Naive B cell (primary cell): ENCODE measurements around the gene MRPL20. TPM values are rescaled to one million over a fixed set of nuclear protein-coding genes. Genes with fewer than 3 reads are reported as not detected.

ENCODE experiments used
- ATAC-seq, 2 donors: fragments of 150-1000 bp; cut with Tn5 transposase; 2 replicates each; pipeline ENCODE4 v1.10.0; 2021; ENCODE audit warnings: low read depth in 2 of 2, mild to moderate bottlenecking in 2 of 2, moderate library complexity in 2 of 2
- DNase-seq: peaks from one replicate; pipeline ENCODE4 v3.0.0; 2022
- H3K27ac Mint-ChIP-seq, 6 donors: one replicate each; pipeline ENCODE4 v1.8.0; 2020 to 2022; ENCODE audit warnings: mild to moderate bottlenecking in 6 of 6, mixed read lengths in 6 of 6, moderate library complexity in 5 of 6, inconsistent platforms in 2 of 6
- H3K27me3 Mint-ChIP-seq, 3 donors: one replicate each; pipeline ENCODE4 v1.8.0; 2021 to 2022; ENCODE audit warnings: mixed read lengths in 3 of 3, mild to moderate bottlenecking in 1 of 3
- H3K36me3 Mint-ChIP-seq, 2 donors: one replicate each; pipeline ENCODE4 v1.8.0; 2020 to 2022; ENCODE audit warnings: mixed read lengths in 2 of 2, inconsistent platforms in 1 of 2, mild to moderate bottlenecking in 1 of 2
- H3K4me1 Mint-ChIP-seq, 3 donors: one replicate each; pipeline ENCODE4 v1.8.0; 2020 to 2022; ENCODE audit warnings: mixed read lengths in 3 of 3, inconsistent platforms in 1 of 3, mild to moderate bottlenecking in 1 of 3, moderate library complexity in 1 of 3
- H3K4me3 Mint-ChIP-seq, 8 donors: one replicate each; pipeline ENCODE4 v1.8.0; 2020 to 2022; ENCODE audit warnings: mild to moderate bottlenecking in 8 of 8, mixed read lengths in 8 of 8, moderate library complexity in 8 of 8, inconsistent platforms in 2 of 8
- H3K9me3 Mint-ChIP-seq, 7 donors: one replicate each; pipeline ENCODE4 v1.8.0; 2020 to 2022; ENCODE audit warnings: mixed read lengths in 7 of 7, mild to moderate bottlenecking in 5 of 7, inconsistent platforms in 2 of 7, moderate library complexity in 1 of 7
- polyA plus RNA-seq, 6 donors: library from polyadenylated mRNA; unstranded; fragments of 300-500 nt; fragmentation: Illumina TruSeq; gene quantifications; one replicate each; pipeline ENCODE4 v1.2.3, GENCODE V29; 2021; ENCODE audit warnings: low read depth in 6 of 6

Gene MRPL20
- polyA plus RNA-seq, 6 donors from 2014 or later = 75.1 to 129 (median 102) TPM

DNA sequence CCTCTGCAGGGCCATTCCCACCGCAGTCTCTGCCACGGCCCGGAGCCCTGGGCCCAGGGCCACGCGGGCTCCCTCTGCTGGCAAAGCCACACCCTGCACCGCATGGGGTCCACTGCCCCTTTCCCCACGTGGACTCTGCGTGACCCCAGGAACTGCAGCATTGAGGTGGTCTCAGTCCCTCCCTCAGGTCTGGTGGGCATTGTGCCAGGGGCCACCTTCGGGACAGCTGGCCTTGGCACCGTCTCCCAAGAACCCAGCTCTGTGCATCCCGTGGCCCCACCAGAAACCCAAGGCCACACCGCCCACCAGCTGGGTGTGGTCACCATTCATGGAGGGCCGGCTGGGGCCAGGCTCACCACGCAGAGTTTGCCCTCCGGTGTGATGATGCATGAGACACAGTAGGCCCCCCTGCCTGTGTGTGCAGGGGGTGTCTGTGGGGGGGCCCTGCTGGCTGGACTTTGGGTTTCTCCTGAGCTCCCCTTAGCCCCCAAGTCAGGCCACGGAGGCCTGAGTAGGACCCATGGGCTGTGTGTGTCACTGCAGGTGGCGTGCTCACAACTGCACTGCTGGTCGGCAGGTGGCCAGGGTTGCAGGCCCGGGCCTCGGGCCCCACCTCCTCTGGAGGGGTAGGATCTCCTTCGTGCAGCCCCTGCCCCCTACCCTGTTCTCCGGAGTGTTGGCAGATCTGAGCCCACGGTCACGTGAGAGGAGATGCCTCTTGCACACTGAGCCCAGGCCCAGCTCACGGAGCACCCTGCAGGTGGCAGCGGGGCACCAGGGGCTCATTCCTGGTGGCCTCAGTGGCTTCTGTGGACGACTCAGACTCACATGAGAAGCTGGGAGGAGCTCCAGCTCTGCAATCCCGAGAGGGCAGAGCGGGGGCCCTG, 34.2 kb upstream of the MRPL20 start:
- Mint-ChIP-seq H3K9me3 (no peaks in the 10 kb centered on the region), H3K36me3 (no peaks in the 10 kb centered on the region), H3K4me3 (no peak overlapping the region), H3K4me1 (peaks cover 3 to 9% (median 8%) of the 10 kb centered on the region in 3 donors), H3K27me3 (peaks cover 0 to 26% (median 0%) of the 10 kb centered on the region in 3 donors), H3K27ac (no peak overlapping the region)
- ATAC-seq (peak; percentile 86 to 95), DNase-seq (peak; percentile 46)

DNA sequence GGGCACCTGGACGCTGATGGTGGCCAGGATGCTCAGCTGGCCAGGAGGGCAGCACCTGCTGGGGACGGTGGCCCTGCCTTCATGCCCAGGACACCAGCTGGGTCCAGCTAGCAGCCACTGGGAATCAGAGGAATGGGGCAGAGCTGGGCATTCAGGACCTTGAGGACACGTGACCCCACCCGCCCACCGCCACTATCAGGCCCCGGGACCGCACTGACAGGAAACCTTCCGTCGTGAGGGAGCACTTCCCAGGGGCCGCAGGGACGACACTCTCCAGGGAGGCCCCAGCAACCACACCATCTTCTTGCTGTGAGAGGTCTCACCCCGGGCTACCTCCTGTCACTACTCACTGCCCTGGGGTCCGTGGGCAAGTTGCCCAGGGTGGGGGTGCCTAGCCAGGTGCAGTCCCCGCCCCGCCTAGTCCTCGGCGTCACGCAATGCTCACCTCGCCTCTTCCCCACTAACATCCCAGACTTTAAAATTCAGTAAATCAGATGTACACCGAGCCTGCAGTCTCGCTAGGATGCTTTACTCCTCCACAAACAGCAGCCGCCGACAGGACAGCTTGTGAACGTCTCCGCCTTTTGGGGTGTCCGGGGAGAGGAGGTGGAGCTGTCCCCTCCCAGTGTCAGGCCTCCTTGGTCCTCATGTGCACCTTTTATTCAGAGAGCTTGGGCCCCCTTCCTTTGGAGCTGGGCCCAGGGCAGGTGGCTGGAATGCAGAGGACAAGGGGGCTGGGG, 33.3 kb upstream of the MRPL20 start:
- H3K4me3 Mint-ChIP-seq = no peak overlapping the region
- H3K36me3 Mint-ChIP-seq = no peaks in the 10 kb centered on the region
- ATAC-seq (no peak), DNase-seq (no peak)
- no peaks in the 10 kb centered on the region for H3K9me3 Mint-ChIP-seq
- no peak overlapping the region for H3K27ac Mint-ChIP-seq
- H3K4me1 Mint-ChIP-seq = peaks cover 4 to 10% (median 10%) of the 10 kb centered on the region in 3 donors
- H3K27me3 Mint-ChIP-seq = peaks cover 0 to 28% (median 0%) of the 10 kb centered on the region in 3 donors

DNA sequence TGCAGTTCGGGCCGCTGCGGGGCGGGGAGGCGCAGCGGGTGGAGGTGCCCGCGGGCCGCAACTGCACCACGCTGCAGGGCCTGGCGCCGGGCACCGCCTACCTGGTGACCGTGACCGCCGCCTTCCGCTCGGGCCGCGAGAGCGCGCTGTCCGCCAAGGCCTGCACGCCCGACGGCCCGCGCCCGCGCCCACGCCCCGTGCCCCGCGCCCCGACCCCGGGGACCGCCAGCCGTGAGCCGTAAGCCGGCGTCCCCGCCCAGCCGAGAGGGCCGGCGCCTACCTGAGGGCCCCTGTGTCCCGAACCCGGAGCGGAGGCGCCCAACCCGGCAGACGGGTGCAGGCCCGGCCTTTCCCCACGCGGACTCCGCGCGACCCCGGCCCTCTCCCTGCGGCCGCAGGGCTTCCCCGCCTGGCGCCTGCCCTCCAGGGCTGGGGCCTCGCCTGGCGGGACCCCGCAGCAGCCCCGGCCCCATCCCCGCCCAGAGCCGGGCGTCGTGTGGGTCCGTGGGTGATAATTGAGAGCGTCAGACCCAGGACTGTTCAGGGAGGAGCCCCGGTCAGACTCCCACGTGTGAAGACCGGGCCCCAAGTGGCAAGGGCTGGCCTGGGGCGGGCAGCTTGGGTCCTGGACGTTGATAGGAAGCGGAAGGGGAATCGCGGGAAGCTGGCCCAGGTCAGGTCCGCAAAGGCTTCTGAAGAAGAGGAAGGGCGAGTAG, 32.6 kb upstream of the MRPL20 start:
- H3K4me3 Mint-ChIP-seq = peak overlapping the region in 1 of 8 donors; percentile 60
- H3K9me3 Mint-ChIP-seq = no peaks in the 10 kb centered on the region
- no peak for DNase-seq
- no peak for ATAC-seq
- no peaks in the 10 kb centered on the region for H3K36me3 Mint-ChIP-seq
- H3K27me3 Mint-ChIP-seq = peaks cover 3 to 34% (median 5%) of the 10 kb centered on the region in 3 donors
- no peak overlapping the region for H3K27ac Mint-ChIP-seq
- peaks cover 8 to 16% (median 14%) of the 10 kb centered on the region in 3 donors for H3K4me1 Mint-ChIP-seq

DNA sequence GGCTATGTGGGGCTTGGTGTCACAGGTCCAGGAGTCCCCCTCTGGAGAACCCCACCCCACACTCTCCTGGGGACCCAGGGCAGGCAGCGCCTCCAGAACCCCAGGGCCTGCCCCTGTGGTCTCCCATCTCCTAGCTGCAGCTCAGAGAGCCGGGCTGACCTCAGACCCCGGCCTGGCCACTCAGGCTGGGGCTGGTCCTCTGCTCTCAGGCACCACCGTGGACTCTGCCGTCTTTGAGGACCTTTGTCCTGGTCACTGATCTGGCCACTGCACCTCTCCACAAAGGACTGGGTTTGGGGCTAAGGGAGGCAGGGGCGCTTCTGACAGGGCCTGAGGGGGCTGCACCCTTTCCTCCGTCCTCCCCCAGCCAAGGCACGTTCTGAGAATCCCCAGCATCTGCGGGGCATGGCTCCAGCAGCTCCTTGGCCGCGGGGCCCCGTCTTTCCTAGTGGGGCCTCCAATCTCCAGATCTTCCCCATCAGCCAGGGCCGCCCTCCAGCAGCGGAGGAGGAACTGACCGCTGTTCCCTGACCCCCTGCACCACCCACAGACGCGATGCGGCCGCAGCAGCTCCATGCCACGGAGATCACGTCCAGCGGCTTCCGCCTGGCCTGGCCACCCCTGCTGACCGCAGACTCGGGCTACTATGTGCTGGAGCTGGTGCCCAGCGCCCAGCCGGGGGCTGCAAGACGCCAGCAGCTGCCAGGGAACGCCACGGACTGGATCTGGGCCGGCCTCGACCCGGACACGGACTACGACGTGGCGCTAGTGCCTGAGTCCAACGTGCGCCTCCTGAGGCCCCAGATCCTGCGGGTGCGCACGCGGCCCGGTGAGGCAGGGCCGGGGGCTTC, 31.7 kb upstream of the MRPL20 start:
- Mint-ChIP-seq H3K27me3 (peaks cover 3 to 37% (median 5%) of the 10 kb centered on the region in 3 donors), H3K9me3 (no peaks in the 10 kb centered on the region), H3K36me3 (no peaks in the 10 kb centered on the region), H3K27ac (no peak overlapping the region), H3K4me1 (peaks cover 8 to 23% (median 14%) of the 10 kb centered on the region in 3 donors), H3K4me3 (no peak overlapping the region)
- ATAC-seq (no peak), DNase-seq (no peak)

DNA sequence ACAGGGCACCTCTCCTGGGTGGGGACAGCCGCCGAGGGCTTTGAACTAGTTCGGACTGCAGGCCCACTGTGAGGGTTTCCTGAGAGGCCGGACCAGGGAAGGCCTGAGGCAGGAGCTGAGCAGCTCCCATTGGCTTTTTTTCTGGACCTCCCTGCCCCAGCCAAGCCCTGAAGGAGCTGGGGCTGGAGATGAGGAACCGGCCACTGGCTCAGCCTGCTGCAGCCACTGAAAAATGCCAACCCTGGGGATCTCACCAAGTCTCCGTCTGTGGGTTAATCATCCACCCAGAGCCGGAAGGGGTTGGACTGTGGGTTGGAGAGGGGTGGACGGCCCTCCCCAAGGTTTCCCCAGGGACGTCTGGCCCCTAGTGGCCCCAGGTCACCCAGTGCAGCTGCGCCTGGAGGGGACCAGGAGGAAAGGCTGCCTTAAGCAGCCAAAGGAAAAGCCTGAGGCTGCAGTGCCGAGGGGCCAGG, 30.8 kb upstream of the MRPL20 start:
- H3K36me3 Mint-ChIP-seq = no peaks in the 10 kb centered on the region
- no peaks in the 10 kb centered on the region for H3K9me3 Mint-ChIP-seq
- H3K4me3 Mint-ChIP-seq = no peak overlapping the region
- H3K27me3 Mint-ChIP-seq = peaks cover 3 to 43% (median 5%) of the 10 kb centered on the region in 3 donors
- no peak overlapping the region for H3K27ac Mint-ChIP-seq
- ATAC-seq (no peak), DNase-seq (no peak)
- H3K4me1 Mint-ChIP-seq = peaks cover 8 to 23% (median 14%) of the 10 kb centered on the region in 3 donors

DNA sequence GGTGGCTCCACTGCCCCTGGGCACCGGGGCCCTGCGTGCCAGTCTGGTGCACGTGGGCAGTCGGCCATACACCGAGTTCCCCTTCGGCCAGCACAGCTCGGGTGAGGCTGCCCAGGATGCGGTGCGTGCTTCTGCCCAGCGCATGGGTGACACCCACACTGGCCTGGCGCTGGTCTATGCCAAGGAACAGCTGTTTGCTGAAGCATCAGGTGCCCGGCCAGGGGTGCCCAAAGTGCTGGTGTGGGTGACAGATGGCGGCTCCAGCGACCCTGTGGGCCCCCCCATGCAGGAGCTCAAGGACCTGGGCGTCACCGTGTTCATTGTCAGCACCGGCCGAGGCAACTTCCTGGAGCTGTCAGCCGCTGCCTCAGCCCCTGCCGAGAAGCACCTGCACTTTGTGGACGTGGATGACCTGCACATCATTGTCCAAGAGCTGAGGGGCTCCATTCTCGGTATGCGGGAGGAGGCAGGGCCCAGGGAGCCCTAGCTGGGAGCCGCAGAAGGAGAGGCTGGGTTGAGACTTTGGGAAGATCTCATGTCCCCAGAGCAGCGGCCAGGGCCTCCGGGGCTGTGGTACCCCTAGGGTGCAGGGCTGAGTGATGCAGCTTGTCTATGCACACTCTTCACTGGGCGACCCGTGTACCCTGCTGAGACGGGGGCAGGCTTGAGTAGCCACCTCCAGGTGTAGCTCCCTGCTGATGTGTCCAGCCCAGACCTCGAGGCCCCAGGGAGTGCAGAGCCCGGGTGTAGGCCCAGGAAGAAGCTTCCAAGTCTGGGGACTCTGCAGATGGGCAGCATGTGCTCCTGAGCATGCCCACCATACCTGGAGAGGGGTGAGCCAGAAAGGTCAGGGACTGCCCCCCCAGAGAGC, 30.2 kb upstream of the MRPL20 start:
- Mint-ChIP-seq H3K27me3 (peaks cover 3 to 49% (median 10%) of the 10 kb centered on the region in 3 donors), H3K27ac (no peak overlapping the region), H3K4me3 (peak overlapping the region in 1 of 8 donors; percentile 23), H3K36me3 (no peaks in the 10 kb centered on the region), H3K4me1 (peaks cover 8 to 23% (median 14%) of the 10 kb centered on the region in 3 donors), H3K9me3 (no peaks in the 10 kb centered on the region)
- DNase-seq (no peak), ATAC-seq (no peak)

DNA sequence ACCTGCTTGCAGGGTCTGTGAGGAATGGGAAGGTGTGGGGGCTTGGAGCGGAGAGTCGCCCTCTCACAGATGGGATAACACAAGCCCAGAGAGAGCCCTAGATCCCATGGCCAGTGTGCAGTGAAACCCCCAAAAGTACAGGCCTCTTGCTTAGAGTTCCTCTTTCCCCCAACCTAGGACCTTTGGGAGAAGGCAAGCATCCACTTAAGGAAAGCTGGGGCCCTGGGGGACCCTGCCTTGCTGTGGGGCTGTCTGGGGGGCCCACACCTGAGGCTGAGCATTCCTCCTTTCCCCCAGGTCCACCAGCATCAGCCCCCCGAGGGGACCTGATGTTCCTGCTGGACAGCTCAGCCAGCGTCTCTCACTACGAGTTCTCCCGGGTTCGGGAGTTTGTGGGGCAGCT, 29.5 kb upstream of the MRPL20 start:
- DNase-seq (no peak), ATAC-seq (no peak)
- no peak overlapping the region for H3K27ac Mint-ChIP-seq
- peaks cover 3 to 56% (median 14%) of the 10 kb centered on the region in 3 donors for H3K27me3 Mint-ChIP-seq
- no peaks in the 10 kb centered on the region for H3K9me3 Mint-ChIP-seq
- peak overlapping the region in 6 of 8 donors; percentile 19 to 79 (median 66) for H3K4me3 Mint-ChIP-seq
- H3K4me1 Mint-ChIP-seq = peaks cover 8 to 23% (median 12%) of the 10 kb centered on the region in 3 donors
- no peaks in the 10 kb centered on the region for H3K36me3 Mint-ChIP-seq

DNA sequence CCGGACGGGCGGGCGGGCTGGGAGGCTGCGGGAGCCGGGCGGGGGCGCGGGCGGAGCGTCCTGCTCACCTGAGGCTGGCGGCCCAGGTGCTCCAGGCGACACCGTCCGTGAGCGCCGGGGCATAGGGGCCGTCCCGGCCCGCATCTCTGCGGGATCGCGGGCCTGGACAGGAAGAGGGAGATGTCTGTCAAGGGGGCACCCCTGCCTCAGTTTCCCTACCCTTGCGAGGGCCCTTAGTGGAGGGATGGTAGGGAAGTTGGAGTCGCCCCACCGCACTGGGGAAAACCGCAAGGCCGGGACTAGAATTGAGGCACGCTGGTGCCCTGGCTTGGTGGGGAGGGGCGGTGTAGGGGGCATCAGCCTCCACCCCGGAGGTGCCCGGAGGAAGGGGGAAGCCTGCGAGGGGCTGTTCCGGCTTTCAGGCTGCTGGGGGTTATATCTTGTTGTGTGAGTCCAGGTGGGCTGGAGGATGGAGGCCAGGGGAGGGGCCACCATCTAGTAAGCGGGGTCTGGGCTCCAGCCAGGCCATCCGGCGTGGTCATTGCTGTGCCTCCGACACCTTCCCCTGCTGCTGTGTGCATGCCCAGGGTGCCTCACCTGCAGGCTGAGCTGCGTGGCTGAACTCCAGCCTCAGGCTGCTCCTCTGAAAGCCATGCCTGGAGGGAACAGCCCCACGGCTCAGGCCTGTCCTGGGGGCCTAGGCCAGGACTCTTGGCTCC, 29.0 kb upstream of the MRPL20 start:
- Mint-ChIP-seq H3K4me3 (peak overlapping the region in 7 of 8 donors; percentile 19 to 88 (median 66)), H3K27me3 (peaks cover 3 to 59% (median 14%) of the 10 kb centered on the region in 3 donors), H3K4me1 (peaks cover 8 to 23% (median 12%) of the 10 kb centered on the region in 3 donors), H3K36me3 (no peaks in the 10 kb centered on the region), H3K9me3 (no peaks in the 10 kb centered on the region), H3K27ac (no peak overlapping the region)
- ATAC-seq (peak; percentile 2 to 7), DNase-seq (no peak)

DNA sequence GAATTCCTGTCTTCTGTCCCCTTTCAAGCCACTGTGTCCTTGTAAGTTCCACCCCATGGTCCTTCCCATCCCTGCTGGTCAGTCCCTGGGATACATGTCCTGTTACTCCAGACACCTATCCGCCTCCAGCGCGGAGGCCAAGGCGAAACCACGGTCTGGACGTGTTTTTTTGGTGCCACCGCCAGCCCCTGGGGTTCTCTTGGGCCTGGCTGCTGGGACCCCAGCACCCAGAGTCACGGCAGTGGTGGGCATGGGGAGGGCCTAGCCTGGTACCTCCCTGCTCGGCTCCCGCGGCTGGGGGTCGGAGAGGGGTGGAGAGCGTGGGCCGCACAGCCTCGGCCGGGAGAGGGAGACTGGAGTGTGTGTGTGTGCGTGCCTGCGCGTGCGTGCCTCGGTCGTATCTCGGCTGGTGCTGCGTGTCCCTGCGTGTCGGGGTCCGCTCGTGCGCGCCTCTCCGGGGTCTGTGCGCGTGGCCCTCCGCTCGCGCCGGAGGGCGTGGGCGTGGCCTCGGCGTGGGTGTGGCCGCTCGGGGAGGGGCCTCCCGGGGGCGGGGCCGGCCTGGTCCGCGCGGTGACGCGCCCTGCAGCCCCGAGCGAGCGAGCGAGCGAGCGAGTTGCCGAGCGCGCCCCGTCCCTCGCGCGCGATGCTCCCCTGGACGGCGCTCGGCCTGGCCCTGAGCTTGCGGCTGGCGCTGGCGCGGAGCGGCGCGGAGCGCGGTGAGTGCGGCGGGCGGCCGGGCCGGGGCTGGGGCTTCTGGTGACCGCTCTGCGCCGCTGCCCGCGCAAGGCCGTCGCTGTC, 28.2 kb upstream of the MRPL20 start, which contains the start of gene VWA1:
VWA1 (plus strand) TSS at position 585 of the 798 bp plus-strand sequence; CDS start at position 644, 59 bp downstream.
- Mint-ChIP-seq H3K27me3 (peaks cover 3 to 56% (median 14%) of the 10 kb centered on the region in 3 donors), H3K9me3 (no peaks in the 10 kb centered on the region), H3K27ac (peak within 1 kb of the TSS in 1 of 6 donors; percentile 47), H3K36me3 (no peaks in the 10 kb centered on the region), H3K4me1 (peaks cover 8 to 17% (median 8%) of the 10 kb centered on the region in 3 donors), H3K4me3 (peak within 1 kb of the TSS in 7 of 8 donors; percentile 64 to 88 (median 74))
- DNase-seq = peak; percentile 65
- peak; percentile 73 to 75 for ATAC-seq

DNA sequence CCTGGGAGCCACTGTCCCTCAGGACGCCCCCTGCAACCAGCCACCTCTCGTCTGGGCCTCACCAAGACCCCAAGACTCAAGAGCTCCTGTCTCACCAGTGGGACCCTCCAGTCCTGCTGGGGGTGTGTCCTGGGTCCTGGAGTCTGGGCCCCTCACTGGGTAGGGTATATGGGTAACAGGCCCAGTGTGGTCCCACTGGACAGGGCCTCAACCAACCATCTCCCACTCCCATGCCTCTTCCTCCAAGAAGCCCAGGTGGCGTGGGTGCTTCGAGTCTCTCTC, 27.7 kb upstream of the MRPL20 start:
- DNase-seq (no peak), ATAC-seq (no peak)
- Mint-ChIP-seq H3K36me3 (no peaks in the 10 kb centered on the region), H3K27me3 (peaks cover 3 to 62% (median 17%) of the 10 kb centered on the region in 3 donors), H3K4me3 (peak overlapping the region in 7 of 8 donors; percentile 52 to 79 (median 71)), H3K27ac (peak overlapping the region in 1 of 6 donors; percentile 47), H3K9me3 (no peaks in the 10 kb centered on the region), H3K4me1 (peaks cover 8 to 17% (median 8%) of the 10 kb centered on the region in 3 donors)
